ENCODE data around the gene FGR. TPM values are rescaled to one million over a fixed set of nuclear protein-coding genes. Genes with fewer than 3 reads are reported as not detected.

FGR gene
- total RNA-seq, 4 donors from 2014 or later: 3.0 to 9.2 (median 5.9) TPM

DNA sequence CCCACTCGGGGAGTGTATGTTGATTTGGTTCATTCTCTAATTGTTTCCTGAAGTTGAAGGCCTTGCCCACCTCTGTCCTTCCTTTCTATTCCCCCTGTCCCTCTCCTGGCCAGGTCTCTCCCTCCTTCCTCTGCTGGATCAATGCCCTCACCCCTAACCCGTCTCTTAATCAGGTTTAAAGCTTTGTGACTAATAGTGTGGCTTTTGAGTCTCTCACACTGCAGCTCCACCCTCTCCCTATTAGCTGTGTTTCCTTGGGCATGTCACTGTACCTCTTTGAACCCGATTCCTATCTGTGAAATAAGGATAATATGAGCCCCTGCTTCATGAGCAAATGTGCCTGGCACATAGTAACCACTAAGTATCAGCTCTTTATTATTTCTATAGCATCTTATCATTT is 51.5 kb downstream of the FGR start:
- Histone ChIP-seq H3K4me1 (peaks cover 28% of the 10 kb centered on the region), H3K36me3 (no peaks in the 10 kb centered on the region), H3K27me3 (no peaks in the 10 kb centered on the region), H3K4me3 (no peak overlapping the region), H3K27ac (peak overlapping the region; percentile 23), H3K9me3 (no peaks in the 10 kb centered on the region)
- DNase-seq (ENCODE audit: low spot score in 2 of 2): no peak
- TF ChIP-seq, protein P1, sequence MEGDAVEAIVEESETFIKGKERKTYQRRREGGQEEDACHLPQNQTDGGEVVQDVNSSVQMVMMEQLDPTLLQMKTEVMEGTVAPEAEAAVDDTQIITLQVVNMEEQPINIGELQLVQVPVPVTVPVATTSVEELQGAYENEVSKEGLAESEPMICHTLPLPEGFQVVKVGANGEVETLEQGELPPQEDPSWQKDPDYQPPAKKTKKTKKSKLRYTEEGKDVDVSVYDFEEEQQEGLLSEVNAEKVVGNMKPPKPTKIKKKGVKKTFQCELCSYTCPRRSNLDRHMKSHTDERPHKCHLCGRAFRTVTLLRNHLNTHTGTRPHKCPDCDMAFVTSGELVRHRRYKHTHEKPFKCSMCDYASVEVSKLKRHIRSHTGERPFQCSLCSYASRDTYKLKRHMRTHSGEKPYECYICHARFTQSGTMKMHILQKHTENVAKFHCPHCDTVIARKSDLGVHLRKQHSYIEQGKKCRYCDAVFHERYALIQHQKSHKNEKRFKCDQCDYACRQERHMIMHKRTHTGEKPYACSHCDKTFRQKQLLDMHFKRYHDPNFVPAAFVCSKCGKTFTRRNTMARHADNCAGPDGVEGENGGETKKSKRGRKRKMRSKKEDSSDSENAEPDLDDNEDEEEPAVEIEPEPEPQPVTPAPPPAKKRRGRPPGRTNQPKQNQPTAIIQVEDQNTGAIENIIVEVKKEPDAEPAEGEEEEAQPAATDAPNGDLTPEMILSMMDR (IDR thresholded peaks at IDR 0.05): no peak
- no peak for TF ChIP-seq POLR2A (IDR thresholded peaks at IDR 0.05)
- TF ChIP-seq POLR2AphosphoS5 (IDR thresholded peaks at IDR 0.05): no peak
- TF ChIP-seq EP300 (IDR thresholded peaks at IDR 0.05): no peak
- WGBS: 53% methylated on average over 3 of the region's 3 CpGs

DNA sequence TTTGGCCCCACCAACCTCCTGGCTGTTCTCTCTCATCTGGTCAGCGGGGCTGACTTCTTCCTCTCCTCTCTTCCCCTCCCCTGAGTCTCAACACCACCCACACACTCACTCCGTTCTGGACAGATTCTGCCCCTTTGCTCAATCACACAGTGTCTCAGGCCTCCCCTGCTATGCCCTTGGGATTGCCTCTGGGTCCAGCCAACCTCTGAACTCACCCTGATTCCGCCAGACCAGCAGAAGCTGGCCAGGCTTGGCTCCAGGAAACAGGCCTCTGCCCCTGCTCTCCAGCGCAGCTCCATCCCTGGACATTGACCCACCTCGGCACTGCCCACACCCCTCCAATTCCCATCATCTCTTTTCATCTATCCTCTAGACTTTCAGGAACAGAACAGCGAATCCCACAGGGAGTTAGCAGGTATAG is 53.2 kb downstream of the FGR start:
- no peak for DNase-seq (ENCODE audit: low spot score in 2 of 2)
- H3K36me3 ChIP-seq: no peaks in the 10 kb centered on the region
- no peaks in the 10 kb centered on the region for H3K9me3 ChIP-seq
- peaks cover 33% of the 10 kb centered on the region for H3K4me1 ChIP-seq
- no peaks in the 10 kb centered on the region for H3K27me3 ChIP-seq
- peak overlapping the region; percentile 55 for H3K27ac ChIP-seq
- 66% methylated on average over 6 of the region's 6 CpGs for WGBS
- no peak for TF ChIP-seq POLR2A (IDR thresholded peaks at IDR 0.05)
- no peak for TF ChIP-seq POLR2AphosphoS5 (IDR thresholded peaks at IDR 0.05)
- TF ChIP-seq EP300 (IDR thresholded peaks at IDR 0.05): no peak
- TF ChIP-seq, protein P1 (IDR thresholded peaks at IDR 0.05): no peak
- H3K4me3 ChIP-seq: no peak overlapping the region

DNA sequence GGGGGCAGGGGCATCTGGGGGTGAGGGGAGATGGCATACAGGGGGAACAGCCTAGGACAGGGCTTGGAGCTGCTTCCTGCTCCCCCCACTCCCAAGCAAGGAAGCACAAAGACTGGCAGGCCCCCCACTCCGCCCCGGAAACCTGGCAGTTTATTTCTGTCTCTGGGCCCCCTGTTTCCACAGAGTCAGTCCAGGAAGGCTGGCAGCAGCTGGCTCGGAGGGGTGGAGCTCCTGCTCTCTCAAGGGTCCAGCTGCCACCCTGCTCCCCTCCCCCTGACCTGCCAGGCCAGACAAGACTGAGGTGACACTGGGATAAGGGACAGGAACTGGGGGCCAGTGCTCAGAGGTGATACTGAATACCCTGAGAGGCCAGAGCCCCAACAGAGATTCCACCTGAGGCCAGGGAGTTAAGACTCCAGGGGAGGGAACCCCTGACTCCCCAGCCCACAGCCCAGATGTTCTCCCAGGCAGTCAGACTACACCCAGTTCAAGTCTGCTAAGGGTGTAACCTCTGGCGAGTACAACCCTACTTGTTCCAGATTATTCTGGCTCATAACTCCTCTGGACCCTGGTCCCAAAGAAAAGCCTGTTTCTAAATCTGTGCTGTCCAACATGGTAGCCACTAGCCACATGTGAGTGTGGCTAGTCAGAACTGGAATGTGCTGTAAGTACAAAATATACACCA is 57.3 kb downstream of the FGR start:
- peak in 1 of 2 donors; percentile 73 for DNase-seq (ENCODE audit: low spot score in 2 of 2)
- Histone ChIP-seq H3K4me1 (peaks cover 70% of the 10 kb centered on the region), H3K36me3 (no peaks in the 10 kb centered on the region), H3K9me3 (no peaks in the 10 kb centered on the region), H3K27ac (peak overlapping the region; percentile 67), H3K27me3 (no peaks in the 10 kb centered on the region), H3K4me3 (no peak overlapping the region)
- WGBS: 15% methylated on average over 1 of the region's 4 CpGs
- TF ChIP-seq POLR2AphosphoS5 (IDR thresholded peaks at IDR 0.05) (no peak), EP300 (IDR thresholded peaks at IDR 0.05) (no peak), POLR2A (IDR thresholded peaks at IDR 0.05) (no peak)
- TF ChIP-seq, protein P1 (IDR thresholded peaks at IDR 0.05): no peak

DNA sequence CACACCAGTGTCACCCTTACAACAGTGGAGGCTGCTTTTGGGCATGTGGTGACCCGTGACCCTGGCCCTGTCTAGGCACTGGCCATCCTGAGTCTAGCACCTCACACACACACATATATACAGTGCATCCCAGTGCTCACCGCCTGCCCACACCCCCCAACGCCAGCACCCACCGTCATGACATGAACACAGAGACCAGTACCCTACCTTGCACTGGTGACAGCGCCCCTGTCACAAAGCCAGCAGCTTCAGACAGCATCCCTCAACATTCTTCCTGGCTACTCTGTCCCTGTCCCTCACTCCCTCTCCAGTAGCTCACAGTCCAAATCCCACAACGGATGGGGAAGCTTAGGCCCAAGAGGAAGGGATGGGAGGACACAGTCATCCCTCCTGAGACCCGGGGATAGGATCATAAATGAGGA is 58.2 kb downstream of the FGR start:
- no peak for DNase-seq (ENCODE audit: low spot score in 2 of 2)
- Histone ChIP-seq H3K9me3 (no peaks in the 10 kb centered on the region), H3K27me3 (no peaks in the 10 kb centered on the region), H3K27ac (peak overlapping the region; percentile 94), H3K4me3 (no peak overlapping the region), H3K4me1 (peaks cover 77% of the 10 kb centered on the region), H3K36me3 (no peaks in the 10 kb centered on the region)
- 55% methylated on average over 7 of the region's 7 CpGs for WGBS
- TF ChIP-seq POLR2AphosphoS5 (IDR thresholded peaks at IDR 0.05) (no peak), POLR2A (IDR thresholded peaks at IDR 0.05) (no peak), EP300 (IDR thresholded peaks at IDR 0.05) (no peak)

DNA sequence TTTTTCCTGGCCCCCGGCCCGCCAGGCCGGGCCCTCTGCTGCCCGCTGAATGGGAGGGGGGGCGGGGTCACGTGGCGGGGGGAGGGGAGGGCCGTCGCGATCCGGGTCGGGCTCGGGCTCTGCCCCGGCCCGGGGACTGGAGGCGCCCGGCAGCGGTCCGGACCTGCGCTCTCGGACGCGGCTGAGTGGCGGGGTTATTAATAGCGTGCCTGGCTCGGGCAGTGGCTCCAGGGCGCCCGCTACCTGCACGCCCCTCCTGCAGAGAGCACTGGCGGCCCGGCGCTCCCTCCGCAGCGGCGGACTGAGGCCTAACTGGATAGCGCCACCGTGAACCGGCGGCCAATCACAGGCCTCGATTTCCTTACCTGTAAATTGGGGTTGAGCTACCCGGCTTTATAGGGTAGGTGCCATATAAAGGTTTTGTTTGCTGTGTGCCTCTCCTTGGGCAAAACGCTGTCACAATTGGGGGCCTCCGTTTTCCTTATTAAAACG is 59.1 kb downstream of the FGR start:
- Histone ChIP-seq H3K27me3 (no peaks in the 10 kb centered on the region), H3K27ac (peak overlapping the region; percentile 94), H3K4me3 (peak overlapping the region; percentile 59), H3K4me1 (peaks cover 79% of the 10 kb centered on the region), H3K36me3 (no peaks in the 10 kb centered on the region), H3K9me3 (no peaks in the 10 kb centered on the region)
- TF ChIP-seq POLR2AphosphoS5 (IDR thresholded peaks at IDR 0.05) (no peak), POLR2A (IDR thresholded peaks at IDR 0.05) (no peak), EP300 (IDR thresholded peaks at IDR 0.05) (no peak)
- TF ChIP-seq, protein P1 (IDR thresholded peaks at IDR 0.05): no peak
- 11% methylated on average over 20 of the region's 44 CpGs for WGBS
- no peak for DNase-seq (ENCODE audit: low spot score in 2 of 2)
